Loucy (cell line): ENCODE results near the gene WBP2.

Experiments used
- EZH2phosphoT487 ChIP-seq: fragments of 200-600 bp; IDR thresholded peaks from 2 replicates; pipeline ENCODE4 v1.6.1; 2018; ENCODE audit warnings: antibody characterized with exemption, mild to moderate bottlenecking, moderate library complexity, borderline replicate concordance
- TF ChIP-seq, protein P1 (sequence below): fragments of 200-600 bp; sonication (generic); conservative IDR thresholded peaks from 2 replicates; pipeline ENCODE4 v1.5.1; 2014; ENCODE audit warnings: mild to moderate bottlenecking, antibody characterized with exemption, low read length

DNA sequence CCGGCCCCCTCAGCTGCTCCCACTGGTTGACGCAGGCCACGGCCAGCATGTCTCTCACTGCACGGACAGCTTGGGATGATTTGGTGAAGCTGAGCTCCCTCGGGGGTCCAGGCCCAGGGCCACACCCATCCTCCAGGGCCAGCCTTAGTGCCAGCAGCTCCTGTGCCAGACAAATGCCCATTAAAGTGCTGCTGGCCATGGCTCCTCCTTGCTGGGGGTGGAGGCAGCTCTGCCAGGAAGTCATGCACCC, 20.7 kb upstream of the WBP2 start:
- TF ChIP-seq, protein P1, sequence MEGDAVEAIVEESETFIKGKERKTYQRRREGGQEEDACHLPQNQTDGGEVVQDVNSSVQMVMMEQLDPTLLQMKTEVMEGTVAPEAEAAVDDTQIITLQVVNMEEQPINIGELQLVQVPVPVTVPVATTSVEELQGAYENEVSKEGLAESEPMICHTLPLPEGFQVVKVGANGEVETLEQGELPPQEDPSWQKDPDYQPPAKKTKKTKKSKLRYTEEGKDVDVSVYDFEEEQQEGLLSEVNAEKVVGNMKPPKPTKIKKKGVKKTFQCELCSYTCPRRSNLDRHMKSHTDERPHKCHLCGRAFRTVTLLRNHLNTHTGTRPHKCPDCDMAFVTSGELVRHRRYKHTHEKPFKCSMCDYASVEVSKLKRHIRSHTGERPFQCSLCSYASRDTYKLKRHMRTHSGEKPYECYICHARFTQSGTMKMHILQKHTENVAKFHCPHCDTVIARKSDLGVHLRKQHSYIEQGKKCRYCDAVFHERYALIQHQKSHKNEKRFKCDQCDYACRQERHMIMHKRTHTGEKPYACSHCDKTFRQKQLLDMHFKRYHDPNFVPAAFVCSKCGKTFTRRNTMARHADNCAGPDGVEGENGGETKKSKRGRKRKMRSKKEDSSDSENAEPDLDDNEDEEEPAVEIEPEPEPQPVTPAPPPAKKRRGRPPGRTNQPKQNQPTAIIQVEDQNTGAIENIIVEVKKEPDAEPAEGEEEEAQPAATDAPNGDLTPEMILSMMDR = no peak
- no peak for TF ChIP-seq EZH2phosphoT487
